ENCODE measurements around the gene GNG5. TPM values are rescaled to one million over a fixed set of nuclear protein-coding genes. Genes with fewer than 3 reads are reported as not detected.
A peak's percentile ranks its signal among the peaks of the same experiment; 100 is the strongest.

The GNG5 gene
- total RNA-seq (10 to 100 TPM; 34.0 to 81.5 (median 72.4) TPM), polyA plus RNA-seq (100 to 1,000 TPM in 1 of 3 donors, 10 to 100 TPM in 2; 61.5 to 172 (median 76.8) TPM)
- long read RNA-seq, donor 1, transcript GNG5-201 (3 exons, 920 nt): major isoform, 189 of 193 reads
- long read RNA-seq, donor 1, partial matches to known transcripts: 0 of 193 reads
- long read RNA-seq, donor 1, other reads (novel, unspliced or antisense): 0 of 193 reads
- long read RNA-seq, donor 2, transcript GNG5-201 (3 exons, 920 nt): major isoform, 116 of 116 reads
- long read RNA-seq, donor 2, partial matches to known transcripts: 0 of 116 reads
- long read RNA-seq, donor 2, other reads (novel, unspliced or antisense): 0 of 116 reads
- long read RNA-seq, donor 3, transcript GNG5-201 (3 exons, 920 nt): major isoform, 111 of 111 reads
- long read RNA-seq, donor 3, partial matches to known transcripts: 0 of 111 reads
- long read RNA-seq, donor 3, other reads (novel, unspliced or antisense): 0 of 111 reads
- long read RNA-seq, donor 4, transcript GNG5-201 (3 exons, 920 nt): major isoform, 141 of 141 reads
- long read RNA-seq, donor 4, partial matches to known transcripts: 0 of 141 reads
- long read RNA-seq, donor 4, other reads (novel, unspliced or antisense): 0 of 141 reads
- long read RNA-seq, donor 5, transcript GNG5-201 (3 exons, 920 nt): major isoform, 132 of 135 reads
- long read RNA-seq, donor 5, partial matches to known transcripts: 0 of 135 reads
- long read RNA-seq, donor 5, other reads (novel, unspliced or antisense): 2 of 135 reads
- long read RNA-seq, donor 6, transcript GNG5-201 (3 exons, 920 nt): major isoform, 151 of 154 reads
- long read RNA-seq, donor 6, partial matches to known transcripts: 0 of 154 reads
- long read RNA-seq, donor 6, other reads (novel, unspliced or antisense): 0 of 154 reads
- long read RNA-seq, donor 7, transcript GNG5-201 (3 exons, 920 nt): major isoform, 80 of 80 reads
- long read RNA-seq, donor 7, partial matches to known transcripts: 0 of 80 reads
- long read RNA-seq, donor 7, other reads (novel, unspliced or antisense): 0 of 80 reads
- long read RNA-seq, donor 8, transcript GNG5-201 (3 exons, 920 nt): major isoform, 154 of 156 reads
- long read RNA-seq, donor 8, partial matches to known transcripts: 0 of 156 reads
- long read RNA-seq, donor 8, other reads (novel, unspliced or antisense): 0 of 156 reads
- long read RNA-seq, donor 9, transcript GNG5-201 (3 exons, 920 nt): major isoform, 111 of 113 reads
- long read RNA-seq, donor 9, partial matches to known transcripts: 0 of 113 reads
- long read RNA-seq, donor 9, other reads (novel, unspliced or antisense): 0 of 113 reads
- long read RNA-seq, donor 10, transcript GNG5-201 (3 exons, 920 nt): major isoform, 69 of 69 reads
- long read RNA-seq, donor 10, partial matches to known transcripts: 0 of 69 reads
- long read RNA-seq, donor 10, other reads (novel, unspliced or antisense): 0 of 69 reads

DNA sequence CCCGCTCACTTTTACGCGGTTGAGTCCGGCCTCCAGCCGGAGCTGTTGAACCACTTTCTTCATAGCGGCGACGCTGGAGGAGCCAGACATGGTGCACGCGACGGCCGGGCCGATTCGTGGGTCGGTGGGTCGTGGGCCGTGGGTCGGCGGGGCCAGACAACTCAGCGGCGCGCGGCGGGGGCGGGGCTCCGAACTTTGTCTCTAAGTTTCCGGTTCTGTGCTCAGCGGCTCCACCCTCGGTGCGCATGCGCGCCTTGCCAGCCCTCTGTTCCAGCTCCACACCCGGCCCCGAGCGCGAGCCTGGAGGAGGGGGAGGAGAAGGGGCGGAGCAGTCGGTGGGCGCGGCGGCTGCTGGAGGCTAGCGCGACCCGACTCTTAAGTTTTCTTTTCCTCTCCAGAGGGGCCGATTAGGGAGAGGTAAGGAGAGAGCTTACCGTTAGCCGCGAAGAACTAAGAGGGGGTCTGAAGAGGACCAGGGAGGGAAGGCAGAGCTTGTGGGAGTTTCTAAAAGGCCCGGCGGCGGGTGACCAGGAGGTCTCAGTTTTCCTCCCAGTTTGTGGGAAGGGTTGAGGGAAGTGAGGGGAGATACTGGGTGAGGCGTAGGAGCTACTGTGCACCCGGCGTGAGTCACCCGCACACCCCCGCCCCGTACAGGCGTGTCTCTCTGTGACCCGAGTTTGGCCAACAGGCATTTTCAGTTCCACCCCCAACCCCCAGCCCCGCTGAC, at the start of gene GNG5, which contains the start of gene SPATA1:
GNG5 (minus strand) TSS at position 580 of the 727 bp plus-strand sequence; CDS start at position 90, 490 bp downstream.
SPATA1 (plus strand) TSS at position 385 of the 727 bp plus-strand sequence. CDS start 9,974 bp downstream, outside the sequence.
- H3K36me3 ChIP-seq (replicated peaks in 1 of 2): no peaks in the 10 kb centered on the region
- whole genome bisulfite sequencing, 4 donors: 0 to 1% (median 0%) methylated on average over 23 to 60 of the region's 60 CpGs
- peak within 1 kb of the TSS; percentile 92 to 99 (median 94) for H3K27ac ChIP-seq
- intact Hi-C loops (cut with DNase I): loop anchor here in 1 of 2 donors (10.0 kb wide), 1 partner anchor 69 kb away; the partner anchor contains the start of gene CTBS
- H3K4me3 ChIP-seq: peak within 1 kb of the TSS in 3 of 4 donors; percentile 47 to 82 (median 59)
- peak; percentile 98 to 99 (median 98) for DNase-seq
- no peaks in the 10 kb centered on the region for H3K9me3 ChIP-seq (replicated peaks in 1 of 3)
- TF ChIP-seq POLR2A (IDR thresholded peaks at IDR 0.05): peak; percentile 85 to 91
- TF ChIP-seq, protein P1, sequence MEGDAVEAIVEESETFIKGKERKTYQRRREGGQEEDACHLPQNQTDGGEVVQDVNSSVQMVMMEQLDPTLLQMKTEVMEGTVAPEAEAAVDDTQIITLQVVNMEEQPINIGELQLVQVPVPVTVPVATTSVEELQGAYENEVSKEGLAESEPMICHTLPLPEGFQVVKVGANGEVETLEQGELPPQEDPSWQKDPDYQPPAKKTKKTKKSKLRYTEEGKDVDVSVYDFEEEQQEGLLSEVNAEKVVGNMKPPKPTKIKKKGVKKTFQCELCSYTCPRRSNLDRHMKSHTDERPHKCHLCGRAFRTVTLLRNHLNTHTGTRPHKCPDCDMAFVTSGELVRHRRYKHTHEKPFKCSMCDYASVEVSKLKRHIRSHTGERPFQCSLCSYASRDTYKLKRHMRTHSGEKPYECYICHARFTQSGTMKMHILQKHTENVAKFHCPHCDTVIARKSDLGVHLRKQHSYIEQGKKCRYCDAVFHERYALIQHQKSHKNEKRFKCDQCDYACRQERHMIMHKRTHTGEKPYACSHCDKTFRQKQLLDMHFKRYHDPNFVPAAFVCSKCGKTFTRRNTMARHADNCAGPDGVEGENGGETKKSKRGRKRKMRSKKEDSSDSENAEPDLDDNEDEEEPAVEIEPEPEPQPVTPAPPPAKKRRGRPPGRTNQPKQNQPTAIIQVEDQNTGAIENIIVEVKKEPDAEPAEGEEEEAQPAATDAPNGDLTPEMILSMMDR (IDR thresholded peaks at IDR 0.05): no peak
- peaks cover 13 to 32% of the 10 kb centered on the region in 2 donors for H3K4me1 ChIP-seq (replicated peaks in 1 of 2)
- H3K27me3 ChIP-seq: no peaks in the 10 kb centered on the region

DNA sequence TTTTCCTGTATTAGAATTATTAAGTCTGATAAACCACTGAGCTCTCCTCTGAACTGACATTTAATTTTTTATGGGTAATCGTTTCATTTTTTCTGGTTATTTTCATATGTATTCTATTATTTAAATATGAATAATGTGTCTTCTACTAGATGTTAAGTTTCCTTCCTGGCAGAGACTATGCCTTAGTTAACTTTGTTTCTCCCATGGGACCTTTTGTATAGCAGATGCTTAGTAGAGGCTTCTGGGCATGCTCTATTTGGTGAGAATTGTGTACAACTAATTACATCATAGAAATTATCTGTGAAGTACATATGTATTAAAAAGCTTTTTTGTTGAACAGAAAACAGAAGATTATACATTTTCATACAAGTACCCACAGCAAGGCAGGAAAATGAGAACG, 44.4 kb upstream of the GNG5 start:
- no peak for DNase-seq
- intact Hi-C loops (cut with DNase I): no loop called here
- Histone ChIP-seq H3K36me3 (replicated peaks in 1 of 2) (peaks cover 0 to 7% of the 10 kb centered on the region in 2 donors), H3K27me3 (no peaks in the 10 kb centered on the region), H3K4me1 (replicated peaks in 1 of 2) (no peaks in the 10 kb centered on the region), H3K9me3 (replicated peaks in 1 of 3) (no peaks in the 10 kb centered on the region), H3K4me3 (no peak overlapping the region), H3K27ac (no peak overlapping the region)
- WGBS, 4 donors: 81 to 84% (median 83%) methylated on average over 2 of the region's 2 CpGs
- TF ChIP-seq, protein P1 (IDR thresholded peaks at IDR 0.05): no peak
- no peak for TF ChIP-seq POLR2A (IDR thresholded peaks at IDR 0.05)

GRCh38 chr1:84541679-84542078, 35.3 kb upstream of the GNG5 start:
- Histone ChIP-seq H3K4me1 (replicated peaks in 1 of 2) (no peaks in the 10 kb centered on the region), H3K27me3 (no peaks in the 10 kb centered on the region), H3K36me3 (replicated peaks in 1 of 2) (no peaks in the 10 kb centered on the region), H3K27ac (no peak overlapping the region), H3K4me3 (no peak overlapping the region), H3K9me3 (replicated peaks in 1 of 3) (peaks cover 0 to 7% (median 0%) of the 10 kb centered on the region in 3 donors)
- WGBS, 4 donors: 81 to 94% (median 93%) methylated on average over 4 of the region's 4 CpGs
- no peak for DNase-seq
- no peak for TF ChIP-seq POLR2A (IDR thresholded peaks at IDR 0.05)
- TF ChIP-seq, protein P1 (IDR thresholded peaks at IDR 0.05): peak in 2 of 6 experiments; percentile 38 to 47
- intact Hi-C loops (cut with DNase I): no loop called here

All from adrenal gland (tissue), 19 donors.